Measurements from ENCODE around the gene PAQR3. TPM values are rescaled to one million over a fixed set of nuclear protein-coding genes. Genes with fewer than 3 reads are reported as not detected.

The PAQR3 gene
- total RNA-seq, 2 donors from 2014 or later = 13.1 to 16.4 TPM

DNA sequence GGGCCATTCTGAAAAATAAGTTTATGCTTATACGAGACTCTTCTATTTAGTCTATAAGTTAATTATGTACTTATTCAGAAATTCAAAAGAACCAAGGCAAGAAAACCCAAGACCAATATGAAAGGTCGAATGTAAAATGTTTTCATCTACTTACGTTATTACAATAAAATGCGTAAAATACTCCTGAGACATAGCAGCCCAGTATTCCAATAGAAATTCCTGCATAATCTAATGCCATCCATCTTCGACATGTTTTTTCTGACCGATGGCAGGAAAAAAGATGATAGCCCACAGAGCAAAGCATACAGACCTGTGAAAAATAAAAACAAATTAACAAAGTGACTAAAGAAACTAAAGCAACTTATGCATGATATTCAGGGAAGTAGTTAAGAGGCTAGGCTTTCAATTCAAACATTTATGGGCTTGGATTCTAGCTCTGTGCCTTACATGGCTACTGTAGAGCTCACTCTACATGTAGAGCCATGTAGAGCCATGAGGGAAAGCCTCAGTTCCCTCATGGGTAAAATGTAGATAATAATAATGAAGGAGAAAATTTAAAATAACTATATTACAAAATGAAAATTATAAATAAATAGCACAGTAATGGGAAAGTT lies 9.1 kb downstream of the PAQR3 start:
- Histone ChIP-seq H3K27me3 (no peaks in the 10 kb centered on the region), H3K27ac (no peak overlapping the region), H3K36me3 (no peaks in the 10 kb centered on the region), H3K4me1 (no peaks in the 10 kb centered on the region), H3K9me3 (no peaks in the 10 kb centered on the region), H3K4me3 (no peak overlapping the region), H3K9ac (ENCODE audit: low read depth in 2 of 2, low read length in 2 of 2) (no peak overlapping the region)
- intact Hi-C loops (cut with DNase I) = no loop called here
- TF ChIP-seq, protein P1, sequence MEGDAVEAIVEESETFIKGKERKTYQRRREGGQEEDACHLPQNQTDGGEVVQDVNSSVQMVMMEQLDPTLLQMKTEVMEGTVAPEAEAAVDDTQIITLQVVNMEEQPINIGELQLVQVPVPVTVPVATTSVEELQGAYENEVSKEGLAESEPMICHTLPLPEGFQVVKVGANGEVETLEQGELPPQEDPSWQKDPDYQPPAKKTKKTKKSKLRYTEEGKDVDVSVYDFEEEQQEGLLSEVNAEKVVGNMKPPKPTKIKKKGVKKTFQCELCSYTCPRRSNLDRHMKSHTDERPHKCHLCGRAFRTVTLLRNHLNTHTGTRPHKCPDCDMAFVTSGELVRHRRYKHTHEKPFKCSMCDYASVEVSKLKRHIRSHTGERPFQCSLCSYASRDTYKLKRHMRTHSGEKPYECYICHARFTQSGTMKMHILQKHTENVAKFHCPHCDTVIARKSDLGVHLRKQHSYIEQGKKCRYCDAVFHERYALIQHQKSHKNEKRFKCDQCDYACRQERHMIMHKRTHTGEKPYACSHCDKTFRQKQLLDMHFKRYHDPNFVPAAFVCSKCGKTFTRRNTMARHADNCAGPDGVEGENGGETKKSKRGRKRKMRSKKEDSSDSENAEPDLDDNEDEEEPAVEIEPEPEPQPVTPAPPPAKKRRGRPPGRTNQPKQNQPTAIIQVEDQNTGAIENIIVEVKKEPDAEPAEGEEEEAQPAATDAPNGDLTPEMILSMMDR (IDR thresholded peaks at IDR 0.05) = no peak
- no peak for DNase-seq

DNA sequence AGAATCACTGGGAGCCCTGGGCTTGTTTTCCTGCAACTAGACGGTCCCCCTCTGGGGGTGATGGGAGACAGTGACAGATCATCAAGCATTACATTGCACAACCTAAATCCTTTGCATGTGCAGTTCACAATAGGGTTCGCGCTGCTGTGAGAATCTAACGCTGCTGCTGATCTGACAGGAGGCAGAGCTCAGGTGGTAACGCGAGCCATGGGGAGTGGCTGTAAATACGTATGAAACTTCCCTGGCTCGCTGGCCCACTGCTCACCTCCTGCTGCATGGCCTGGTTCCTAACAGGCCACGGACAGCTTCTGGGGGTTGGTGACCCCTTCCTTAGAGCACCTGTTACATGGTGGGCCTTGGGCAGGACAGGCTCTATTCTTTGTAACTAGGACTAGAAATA lies 10.4 kb downstream of the PAQR3 start:
- intact Hi-C loops (cut with DNase I) = no loop called here
- no peaks in the 10 kb centered on the region for H3K9me3 ChIP-seq
- H3K9ac ChIP-seq (ENCODE audit: low read depth in 2 of 2, low read length in 2 of 2) = no peak overlapping the region
- no peak for DNase-seq
- H3K27ac ChIP-seq = no peak overlapping the region
- TF ChIP-seq, protein P1 (IDR thresholded peaks at IDR 0.05) = no peak
- H3K4me1 ChIP-seq = peaks cover 3% of the 10 kb centered on the region
- no peaks in the 10 kb centered on the region for H3K27me3 ChIP-seq
- H3K36me3 ChIP-seq = no peaks in the 10 kb centered on the region
- H3K4me3 ChIP-seq = no peak overlapping the region

DNA sequence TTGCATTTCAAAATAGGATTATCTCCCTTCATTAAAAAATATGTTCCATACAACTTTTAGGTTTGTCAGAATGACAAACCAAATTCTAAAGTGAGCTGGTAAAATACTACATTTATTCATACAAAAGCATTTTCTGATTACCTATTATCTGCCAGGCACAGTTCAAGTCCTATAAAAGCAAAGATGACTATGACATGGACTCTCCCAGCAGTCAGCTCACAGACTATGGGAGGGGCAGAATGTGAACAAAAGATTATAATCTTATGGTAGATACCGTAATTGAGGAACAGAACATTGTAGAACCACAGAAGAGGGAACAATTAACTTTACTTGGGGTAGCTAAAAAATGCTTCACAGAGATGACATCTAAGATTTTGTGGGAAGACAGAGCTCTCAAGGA lies 12.4 kb downstream of the PAQR3 start:
- H3K4me1 ChIP-seq = peaks cover 4% of the 10 kb centered on the region
- no peaks in the 10 kb centered on the region for H3K27me3 ChIP-seq
- intact Hi-C loops (cut with DNase I) = no loop called here
- H3K36me3 ChIP-seq = no peaks in the 10 kb centered on the region
- no peak overlapping the region for H3K9ac ChIP-seq (ENCODE audit: low read depth in 2 of 2, low read length in 2 of 2)
- H3K27ac ChIP-seq = no peak overlapping the region
- no peak overlapping the region for H3K4me3 ChIP-seq
- DNase-seq = no peak
- H3K9me3 ChIP-seq = no peaks in the 10 kb centered on the region
- TF ChIP-seq, protein P1 (IDR thresholded peaks at IDR 0.05) = no peak

DNA sequence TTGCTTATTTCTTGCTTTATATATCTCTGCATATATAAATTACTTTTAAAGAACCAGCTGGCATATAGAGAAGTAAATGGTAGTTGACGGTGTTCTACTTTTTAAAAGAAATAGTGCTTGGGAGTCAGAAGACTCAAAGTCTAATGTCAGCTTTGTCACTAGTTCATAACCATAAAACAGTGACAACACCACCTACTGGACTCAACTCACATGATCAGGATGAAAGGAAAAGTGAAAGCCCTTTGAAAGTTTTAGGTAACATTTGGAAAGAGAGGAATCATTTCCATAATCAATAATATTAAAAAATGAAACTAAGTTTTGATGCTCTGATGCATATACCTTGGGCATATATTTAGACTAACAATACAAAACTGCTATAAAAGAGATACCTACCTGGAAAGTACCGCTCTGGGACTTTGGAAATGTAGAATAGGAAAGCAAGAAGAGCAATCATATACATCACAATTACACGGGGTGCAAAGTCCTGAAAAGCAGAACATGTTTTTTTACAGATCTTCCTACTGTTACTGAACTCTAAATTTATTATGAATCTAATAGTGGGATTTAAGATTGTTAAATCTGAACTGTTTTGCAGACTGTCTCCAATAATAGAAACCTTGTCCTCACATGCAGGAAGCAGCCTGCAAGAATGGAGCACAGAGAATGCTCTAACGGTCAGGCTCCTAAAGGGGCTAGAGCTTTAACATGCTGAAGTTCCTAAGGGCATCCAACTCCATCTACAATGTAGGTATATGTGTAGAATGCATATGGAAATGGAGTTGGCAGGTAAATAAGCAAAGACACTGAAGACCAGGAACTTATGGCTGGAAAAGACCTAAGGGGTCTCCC lies 15.6 kb downstream of the PAQR3 start:
- H3K36me3 ChIP-seq = no peaks in the 10 kb centered on the region
- no peak overlapping the region for H3K9ac ChIP-seq (ENCODE audit: low read depth in 2 of 2, low read length in 2 of 2)
- H3K27me3 ChIP-seq = no peaks in the 10 kb centered on the region
- no peak for DNase-seq
- no peaks in the 10 kb centered on the region for H3K9me3 ChIP-seq
- H3K4me3 ChIP-seq = no peak overlapping the region
- intact Hi-C loops (cut with DNase I) = no loop called here
- peak overlapping the region; percentile 24 for H3K27ac ChIP-seq
- TF ChIP-seq, protein P1 (IDR thresholded peaks at IDR 0.05) = no peak
- peaks cover 4% of the 10 kb centered on the region for H3K4me1 ChIP-seq

DNA sequence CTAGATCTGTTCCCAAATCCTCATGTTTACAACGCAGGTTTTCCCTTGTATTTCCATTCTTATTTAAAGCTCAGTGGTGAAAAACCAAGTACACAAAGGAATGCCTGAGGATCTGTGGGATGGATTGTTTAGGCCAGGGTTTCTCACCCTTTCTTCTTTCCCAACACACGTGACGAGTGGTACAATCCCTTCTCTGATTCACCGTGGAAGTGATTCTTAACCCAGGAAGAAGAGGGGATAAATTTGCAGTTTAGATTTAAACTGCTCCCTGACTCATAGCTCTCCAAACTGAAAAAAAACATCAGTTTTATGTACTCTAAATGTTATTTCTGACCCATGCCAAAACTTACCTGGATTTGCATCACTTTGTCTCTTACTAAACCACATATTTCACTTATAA lies 17.0 kb downstream of the PAQR3 start:
- Histone ChIP-seq H3K4me3 (no peak overlapping the region), H3K27ac (no peak overlapping the region), H3K27me3 (no peaks in the 10 kb centered on the region), H3K36me3 (no peaks in the 10 kb centered on the region), H3K4me1 (peaks cover 4% of the 10 kb centered on the region), H3K9ac (ENCODE audit: low read depth in 2 of 2, low read length in 2 of 2) (no peak overlapping the region), H3K9me3 (no peaks in the 10 kb centered on the region)
- intact Hi-C loops (cut with DNase I) = no loop called here
- DNase-seq = no peak
- TF ChIP-seq, protein P1 (IDR thresholded peaks at IDR 0.05) = no peak

Data from colonic mucosa (tissue), 4 donors.